Endothelial cell of umbilical vein (primary cell): Measurements from ENCODE around the gene PCDHA8. TPM values are rescaled to one million over a fixed set of nuclear protein-coding genes. Genes with fewer than 3 reads are reported as not detected.
"Not testable (repeated sequence)": the region's sequence is repeated elsewhere in the genome, so short reads cannot be mapped to it uniquely, and the experiment has no call there.

ENCODE experiments used
- BruUV-seq: library from RNA; stranded (reverse); fragments of 400-500 nt; replicated peaks from 2 replicates; lab custom pipeline; 2021; lab: Mats Ljungman, UMichigan
- CTCF ChIA-PET: fragments of 300-600, 350-600 bp; sonication (Branson Sonifier 250); formaldehyde crosslinking; loops from one replicate; lab custom pipeline; 2021; ENCODE audit warnings: antibody characterized with exemption, inconsistent platforms; lab: Charles Lee
- POLR2A ChIA-PET: fragments of 300-600, 350-600 bp; sonication (Branson Sonifier 250); formaldehyde crosslinking; loops from one replicate; lab custom pipeline; 2021; ENCODE audit warnings: antibody characterized with exemption, inconsistent platforms; lab: Charles Lee
- DNase-seq: peaks from one replicate; pipeline ENCODE4 v3.0.0-alpha.2; 2011; ENCODE audit warnings: low read depth, low spot score
- FAIRE-seq: peaks from 2 replicates; lab custom pipeline; 2011; peaks lifted over from hg19 to GRCh38; lab: Jason Lieb, UNC
- H2AFZ ChIP-seq: 2 replicates; pipeline ENCODE4 v1.6.0; 2012; ENCODE audit warnings: low read depth, low read length, control low read depth, inconsistent platforms
- H3K27ac ChIP-seq: 2 replicates; pipeline ENCODE4 v1.5.1; 2011; ENCODE audit warnings: low read depth, mild to moderate bottlenecking, control low read depth, low read length, moderate library complexity; ENCODE audit not compliant: insufficient read depth
- H3K27me3 ChIP-seq, 2 experiments: 2 replicates each; pipeline versions ENCODE4 v1.6.0 to v1.6.1; 2011; ENCODE audit warnings: low read length in 2 of 2, mixed read lengths in 1 of 2; ENCODE audit not compliant: control insufficient read depth in 2 of 2, insufficient read depth in 2 of 2
- H3K36me3 ChIP-seq, 2 experiments: 2 replicates in 1 of 2; 3 replicates in 1 of 2; pipeline ENCODE4 v1.5.1; 2011; ENCODE audit warnings: low read length in 2 of 2, mild to moderate bottlenecking in 1 of 2, moderate library complexity in 1 of 2; ENCODE audit not compliant: control insufficient read depth in 2 of 2, insufficient read depth in 2 of 2; ENCODE audit errors: extremely low read depth in 1 of 2
- H3K4me1 ChIP-seq: 3 replicates; pipeline ENCODE4 v1.5.1; 2011; ENCODE audit warnings: mild to moderate bottlenecking, low read length; ENCODE audit not compliant: control insufficient read depth, insufficient read depth; ENCODE audit errors: extremely low read depth
- H3K4me2 ChIP-seq: 2 replicates; pipeline ENCODE4 v1.6.1; 2011; ENCODE audit warnings: low read length, control low read depth, mixed read lengths; ENCODE audit not compliant: insufficient read depth
- H3K4me3 ChIP-seq, 3 experiments: fragments of 200-600 bp in 1 of 3; sonication (generic), shearing (Covaris generic) in 1 of 3; replicated peaks in 1 of 3; 2 replicates each; pipeline ENCODE4 v1.5.1; 2011 to 2016; ENCODE audit warnings: control low read depth in 3 of 3, low read length in 3 of 3, mild to moderate bottlenecking in 2 of 3, inconsistent platforms in 1 of 3, low read depth in 1 of 3, moderate library complexity in 1 of 3; ENCODE audit not compliant: insufficient read depth in 1 of 3
- H3K79me2 ChIP-seq: 2 replicates; pipeline ENCODE4 v1.6.0; 2012; ENCODE audit warnings: low read length, inconsistent platforms; ENCODE audit not compliant: control insufficient read depth, insufficient read depth
- H3K9ac ChIP-seq: replicated peaks from 2 replicates; pipeline ENCODE3; 2011; ENCODE audit warnings: low read length, control low read depth; ENCODE audit not compliant: insufficient read depth; ENCODE audit errors: extremely low read depth
- H3K9me1 ChIP-seq: replicated peaks from 3 replicates; pipeline ENCODE4 v1.6.0; 2011; ENCODE audit warnings: mild to moderate bottlenecking, low read length; ENCODE audit not compliant: control insufficient read depth, insufficient read depth; ENCODE audit errors: extremely low read depth
- H3K9me3 ChIP-seq: replicated peaks from 2 replicates; pipeline ENCODE4 v1.5.1; 2012; ENCODE audit warnings: low read length, inconsistent platforms; ENCODE audit not compliant: control insufficient read depth, insufficient read depth
- H4K20me1 ChIP-seq: replicated peaks from 2 replicates; pipeline ENCODE3; 2011; ENCODE audit warnings: mild to moderate bottlenecking, low read length; ENCODE audit not compliant: control insufficient read depth, insufficient read depth; ENCODE audit errors: extremely low read depth
- EZH2 ChIP-seq: IDR thresholded peaks from 2 replicates; pipeline ENCODE4 v1.6.1; 2012; ENCODE audit warnings: borderline replicate concordance, low read depth, mild to moderate bottlenecking, moderate library complexity, low read length, inconsistent platforms; ENCODE audit not compliant: severe bottlenecking
- FOS ChIP-seq: IDR thresholded peaks from 2 replicates; pipeline ENCODE4 v1.6.1; 2011; ENCODE audit warnings: mild to moderate bottlenecking, low read length, moderate library complexity, borderline replicate concordance; ENCODE audit not compliant: insufficient read depth
- GATA2 ChIP-seq: IDR thresholded peaks from 2 replicates; pipeline ENCODE4 v1.7.0; 2011; ENCODE audit warnings: low read depth, mild to moderate bottlenecking, moderate library complexity, mixed read lengths, low read length; ENCODE audit not compliant: insufficient read length, insufficient read depth
- JUN ChIP-seq: IDR thresholded peaks from 2 replicates; pipeline ENCODE4 v1.6.1; 2011; ENCODE audit warnings: borderline replicate concordance, low read depth; ENCODE audit not compliant: insufficient read length, insufficient read depth
- MYC ChIP-seq: IDR thresholded peaks from one replicate; pipeline ENCODE4 v1.6.1; 2011; ENCODE audit warnings: mild to moderate bottlenecking, low read depth, low read length
- POLR2A ChIP-seq: IDR thresholded peaks from 2 replicates; pipeline ENCODE4 v1.6.1; 2012; ENCODE audit warnings: low read depth, mild to moderate bottlenecking, control low read depth, low read length
- POLR2AphosphoS5 ChIP-seq: IDR thresholded peaks from 2 replicates; pipeline ENCODE4 v1.6.1; 2012; ENCODE audit warnings: low read depth, mild to moderate bottlenecking, control low read depth, low read length, moderate library complexity; ENCODE audit not compliant: insufficient read depth
- dilution Hi-C: fragments of 300-500 bp; cut with MboI; formaldehyde crosslinking; loops from one replicate; pipeline ENCODE4 v1.15.0; 2019; ENCODE audit warnings: low sequenced_read_pairs; ENCODE audit not compliant: extremely low pct_ligation_motif_present
- intact Hi-C: fragments of 100-400 bp; cut with micrococcal nuclease; formaldehyde crosslinking; loops from one replicate; pipeline ENCODE4 v1.10.0; 2022
- polyA plus RNA-seq, 4 experiments: library from polyadenylated mRNA; depleted of rRNA in 3 of 4; stranded (reverse) in 3 of 4; unstranded in 1 of 4; fragments of >200 nt; gene quantifications; 2 replicates each; pipeline versions ENCODE4 v1.2.1 to v1.2.3, GENCODE V29; 2011 to 2012; ENCODE audit warnings: missing spikeins in 1 of 4
- total RNA-seq: library from RNA; stranded (reverse); gene quantifications from 2 replicates; pipeline ENCODE4 v1.2.3, GENCODE V29; 2021
- TF ChIP-seq, protein P1 (sequence below): IDR thresholded peaks from 2 replicates; pipeline ENCODE4 v1.6.1; 2011; ENCODE audit not compliant: insufficient read depth, insufficient read length
- TF ChIP-seq, protein P2 (sequence below), 2 donors: IDR thresholded peaks; 1 replicate in 1 of 2; 2 replicates in 1 of 2; pipeline ENCODE4 v1.5.1; 2011; ENCODE audit warnings: low read length in 2 of 2, mild to moderate bottlenecking in 2 of 2, moderate library complexity in 2 of 2, control low read depth in 1 of 2, inconsistent platforms in 1 of 2, low read depth in 1 of 2; ENCODE audit not compliant: insufficient read depth in 1 of 2; ENCODE audit errors: extremely low read depth in 1 of 2

Gene PCDHA8
- total and polyA plus RNA-seq, 2 donors (not counting 3 experiments of a cell fraction or from before 2014, with no cell fraction given) = not detected

- H3K27ac ChIP-seq, H3K9me1 ChIP-seq, dilution Hi-C loops, intact Hi-C loops, DNase-seq, H3K27me3 ChIP-seq, H3K4me3 ChIP-seq, H3K9ac ChIP-seq, H4K20me1 ChIP-seq, H2AFZ ChIP-seq, H3K79me2 ChIP-seq, BruUV-seq, H3K4me2 ChIP-seq, POLR2A ChIA-PET, H3K36me3 ChIP-seq, H3K9me3 ChIP-seq, H3K4me1 ChIP-seq: not testable (repeated sequence)
- CTCF ChIA-PET = interaction anchor here (0.8 kb wide), 1 partner anchor 206 kb away, joined by 3 read pairs; no protein-coding TSS in a partner anchor
- FAIRE-seq = peak; percentile 76
These were observed 6.5 kb upstream of the PCDHA8 start for GRCh38 chr5:140834439-140835008.

- Histone ChIP-seq H3K4me1 (no peaks in the 10 kb centered on the region), H3K27me3 (no peaks in the 10 kb centered on the region), H3K4me3 (no peak overlapping the region), H3K9me3 (no peaks in the 10 kb centered on the region), H3K9ac (no peak overlapping the region), H3K4me2 (no peak overlapping the region), H3K27ac (no peak overlapping the region), H3K36me3 (no peaks in the 10 kb centered on the region), H3K79me2 (no peaks in the 10 kb centered on the region), H3K9me1 (no peaks in the 10 kb centered on the region), H4K20me1 (no peaks in the 10 kb centered on the region), H2AFZ (no peak overlapping the region)
- ChIA-PET CTCF (no interaction called here), POLR2A (no interaction called here)
- DNase-seq (no peak), FAIRE-seq (no peak)
- BruUV-seq = no TSS peak
- dilution Hi-C loops (no loop called here), intact Hi-C loops (no loop called here)
- TF ChIP-seq GATA2 (no peak), EZH2 (no peak), MYC (no peak), FOS (no peak), JUN (no peak), POLR2AphosphoS5 (no peak), POLR2A (no peak)
- TF ChIP-seq, protein P1, sequence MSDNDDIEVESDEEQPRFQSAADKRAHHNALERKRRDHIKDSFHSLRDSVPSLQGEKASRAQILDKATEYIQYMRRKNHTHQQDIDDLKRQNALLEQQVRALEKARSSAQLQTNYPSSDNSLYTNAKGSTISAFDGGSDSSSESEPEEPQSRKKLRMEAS = no peak
- TF ChIP-seq, protein P2, sequence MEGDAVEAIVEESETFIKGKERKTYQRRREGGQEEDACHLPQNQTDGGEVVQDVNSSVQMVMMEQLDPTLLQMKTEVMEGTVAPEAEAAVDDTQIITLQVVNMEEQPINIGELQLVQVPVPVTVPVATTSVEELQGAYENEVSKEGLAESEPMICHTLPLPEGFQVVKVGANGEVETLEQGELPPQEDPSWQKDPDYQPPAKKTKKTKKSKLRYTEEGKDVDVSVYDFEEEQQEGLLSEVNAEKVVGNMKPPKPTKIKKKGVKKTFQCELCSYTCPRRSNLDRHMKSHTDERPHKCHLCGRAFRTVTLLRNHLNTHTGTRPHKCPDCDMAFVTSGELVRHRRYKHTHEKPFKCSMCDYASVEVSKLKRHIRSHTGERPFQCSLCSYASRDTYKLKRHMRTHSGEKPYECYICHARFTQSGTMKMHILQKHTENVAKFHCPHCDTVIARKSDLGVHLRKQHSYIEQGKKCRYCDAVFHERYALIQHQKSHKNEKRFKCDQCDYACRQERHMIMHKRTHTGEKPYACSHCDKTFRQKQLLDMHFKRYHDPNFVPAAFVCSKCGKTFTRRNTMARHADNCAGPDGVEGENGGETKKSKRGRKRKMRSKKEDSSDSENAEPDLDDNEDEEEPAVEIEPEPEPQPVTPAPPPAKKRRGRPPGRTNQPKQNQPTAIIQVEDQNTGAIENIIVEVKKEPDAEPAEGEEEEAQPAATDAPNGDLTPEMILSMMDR (IDR thresholded peaks at IDR 0.05; ENCODE audit: extremely low read depth in 1 of 2, insufficient read depth in 1 of 2, low read depth in 1 of 2, low read length in 2 of 2) = no peak
These were observed 5.1 kb upstream of the PCDHA8 start for GRCh38 chr5:140835622-140836510.
